IMR-90 (cell line): ENCODE results near the gene HERC4. TPM values are rescaled to one million over a fixed set of nuclear protein-coding genes. Genes with fewer than 3 reads are reported as not detected.

ENCODE experiments used
- ATAC-seq: fragments of 200-7000 bp; cut with Tn5 transposase; 2 replicates; pipeline ENCODE4 v1.9.1; 2020; ENCODE audit warnings: low read depth, mild to moderate bottlenecking, moderate library complexity
- BruUV-seq: library from RNA; stranded (reverse); fragments of 400-500 nt; replicated peaks from 2 replicates; lab custom pipeline; 2021; lab: Mats Ljungman, UMichigan
- CTCF ChIA-PET: fragments of 300-600 bp; formaldehyde crosslinking; extraction: SDS; loops from one replicate; lab custom pipeline; 2021; ENCODE audit warnings: antibody characterized with exemption; lab: Yijun Ruan, JAX
- POLR2A ChIA-PET: fragments of 300-600 bp; sonication (Branson Sonifier 250); formaldehyde crosslinking; loops from one replicate; lab custom pipeline; 2022; ENCODE audit warnings: antibody characterized with exemption; ENCODE audit not compliant: unreplicated experiment; lab: Charles Lee
- DNase-seq: peaks from one replicate; pipeline ENCODE4 v3.0.0; 2013
- H2AFZ ChIP-seq: replicated peaks from 2 replicates; pipeline ENCODE3; 2013; ENCODE audit warnings: low read length, mild to moderate bottlenecking; ENCODE audit not compliant: poor library complexity
- H2AK5ac ChIP-seq: 2 replicates; pipeline ENCODE4 v1.6.1; 2013; ENCODE audit warnings: low read depth, low read length, inconsistent platforms
- H2AK9ac ChIP-seq: replicated peaks from 2 replicates; pipeline ENCODE3; 2013; ENCODE audit warnings: mild to moderate bottlenecking, low read depth, low read length, moderate library complexity; ENCODE audit not compliant: poor library complexity
- H2BK120ac ChIP-seq: 2 replicates; pipeline ENCODE4 v1.6.1; 2013; ENCODE audit warnings: low read depth, low read length, inconsistent platforms
- H2BK15ac ChIP-seq: 3 replicates; pipeline ENCODE4 v1.6.1; 2013; ENCODE audit warnings: low read depth, low read length, inconsistent platforms
- H2BK20ac ChIP-seq: 2 replicates; pipeline ENCODE4 v1.6.1; 2013; ENCODE audit warnings: low read depth, mild to moderate bottlenecking, inconsistent platforms, low read length, moderate library complexity
- H2BK5ac ChIP-seq: 2 replicates; pipeline ENCODE4 v1.6.1; 2013; ENCODE audit warnings: mild to moderate bottlenecking, low read depth, low read length, inconsistent platforms; ENCODE audit not compliant: poor library complexity, severe bottlenecking
- H3K14ac ChIP-seq: replicated peaks from 2 replicates; pipeline ENCODE4 v1.6.1; 2013; ENCODE audit warnings: low read depth, low read length, inconsistent platforms
- H3K18ac ChIP-seq: 2 replicates; pipeline ENCODE4 v1.6.1; 2013; ENCODE audit warnings: low read depth, low read length, control low read depth
- H3K23ac ChIP-seq: 2 replicates; pipeline ENCODE4 v1.6.1; 2013; ENCODE audit warnings: low read depth, low read length, inconsistent platforms
- H3K27ac ChIP-seq: 2 replicates; pipeline ENCODE4 v1.5.1; 2013; ENCODE audit warnings: mild to moderate bottlenecking, control low read depth, low read length; ENCODE audit not compliant: insufficient read depth
- H3K27me3 ChIP-seq: 2 replicates; pipeline ENCODE4 v1.6.1; 2013; ENCODE audit warnings: low read length; ENCODE audit not compliant: control insufficient read depth, insufficient read depth
- H3K36me3 ChIP-seq: 2 replicates; pipeline ENCODE4 v1.6.1; 2013; ENCODE audit warnings: low read length, mixed read lengths; ENCODE audit not compliant: control insufficient read depth, insufficient read depth
- H3K4ac ChIP-seq: 2 replicates; pipeline ENCODE4 v1.6.1; 2013; ENCODE audit warnings: low read depth, low read length, inconsistent platforms
- H3K4me1 ChIP-seq: 2 replicates; pipeline ENCODE4 v1.6.1; 2013; ENCODE audit warnings: low read length, mixed read lengths; ENCODE audit not compliant: control insufficient read depth, insufficient read depth
- H3K4me2 ChIP-seq: 2 replicates; pipeline ENCODE4 v1.6.1; 2013; ENCODE audit warnings: low read depth, mild to moderate bottlenecking, control low read depth, low read length, moderate library complexity
- H3K4me3 ChIP-seq: 2 replicates; pipeline ENCODE4 v1.5.1; 2013; ENCODE audit warnings: low read depth, mild to moderate bottlenecking, control low read depth, low read length, moderate library complexity; ENCODE audit not compliant: insufficient read depth
- H3K56ac ChIP-seq: 2 replicates; pipeline ENCODE4 v1.6.1; 2013; ENCODE audit warnings: low read length, inconsistent platforms; ENCODE audit not compliant: insufficient read depth; ENCODE audit errors: extremely low read depth
- H3K79me1 ChIP-seq, 2 experiments: 2 replicates each; pipeline ENCODE4 v1.6.1; 2013; ENCODE audit warnings: low read length in 2 of 2, inconsistent platforms in 1 of 2, low read depth in 1 of 2
- H3K9ac ChIP-seq: 2 replicates; pipeline ENCODE4 v1.6.1; 2013; ENCODE audit warnings: low read depth, low read length, control low read depth
- H3K9me1 ChIP-seq: 2 replicates; pipeline ENCODE4 v1.6.1; 2013; ENCODE audit warnings: low read length, inconsistent platforms; ENCODE audit not compliant: insufficient read depth
- H3K9me3 ChIP-seq: 2 replicates; pipeline ENCODE4 v1.6.1; 2013; ENCODE audit warnings: low read length; ENCODE audit not compliant: control insufficient read depth, insufficient read depth
- H4K20me1 ChIP-seq: 2 replicates; pipeline ENCODE4 v1.6.1; 2013; ENCODE audit warnings: low read length, inconsistent platforms; ENCODE audit not compliant: insufficient read depth
- H4K5ac ChIP-seq: 2 replicates; pipeline ENCODE4 v1.6.1; 2013; ENCODE audit warnings: mild to moderate bottlenecking, low read depth, low read length, control low read depth
- H4K8ac ChIP-seq, 2 experiments: 2 replicates each; pipeline ENCODE4 v1.6.1; 2013; ENCODE audit warnings: low read depth in 2 of 2, low read length in 2 of 2, control low read depth in 1 of 2, inconsistent platforms in 1 of 2
- H4K91ac ChIP-seq: 2 replicates; pipeline ENCODE4 v1.6.1; 2013; ENCODE audit warnings: low read depth, low read length, inconsistent platforms; ENCODE audit not compliant: insufficient read depth
- CHD1 ChIP-seq: IDR thresholded peaks from 2 replicates; pipeline ENCODE4 v1.6.1; 2012; ENCODE audit warnings: low read depth, low read length, improper control_type of control experiment
- WGBS, 2 experiments: methylation state at CpG; one replicate each; pipeline versions ENCODE4 v1.1.5 to v1.1.7; 2013; ENCODE audit warnings: missing lambda C conversion rate in 2 of 2; ENCODE audit not compliant: insufficient read length in 1 of 2; ENCODE audit errors: extremely low coverage in 2 of 2; 5-methylcytosine and 5-hydroxymethylcytosine counted together
- dilution Hi-C: fragments of 300-500 bp; cut with HindIII; formaldehyde crosslinking; loops from one replicate; pipeline ENCODE4 v1.14.3; 2018; ENCODE audit warnings: low sequenced_read_pairs; ENCODE audit not compliant: unreplicated experiment
- in situ Hi-C: fragments of 300-500 bp; cut with MboI; formaldehyde crosslinking; loops from 3 replicates; pipeline ENCODE4 v1.14.3; 2019; ENCODE audit warnings: low sequenced_read_pairs, inconsistent platforms, mixed read lengths
- intact Hi-C: fragments of 100-400 bp; cut with micrococcal nuclease; formaldehyde crosslinking; loops from 2 replicates; pipeline ENCODE4 v1.10.0; 2022
- polyA plus RNA-seq, 3 experiments: library from polyadenylated mRNA; depleted of rRNA; stranded (reverse); fragments of >200 nt; gene quantifications; 2 replicates each; pipeline ENCODE4 v1.2.3, GENCODE V29; 2012; ENCODE audit warnings: low replicate concordance in 1 of 3
- total RNA-seq: library from RNA; depleted of rRNA; stranded (reverse); fragments of >200 nt; gene quantifications from 2 replicates; pipeline ENCODE4 v1.2.3, GENCODE V29; 2012
- TF ChIP-seq, protein P1 (sequence below): fragments of 150-350 bp; IDR thresholded peaks from 2 replicates; pipeline ENCODE4 v1.6.1; 2017; ENCODE audit warnings: mild to moderate bottlenecking, antibody characterized with exemption, low read length, low read depth

Gene HERC4
- total and polyA plus RNA-seq, 2 of the 4 experiments (the other 2 are of a cell fraction) = 66.6 to 92.8 TPM

DNA sequence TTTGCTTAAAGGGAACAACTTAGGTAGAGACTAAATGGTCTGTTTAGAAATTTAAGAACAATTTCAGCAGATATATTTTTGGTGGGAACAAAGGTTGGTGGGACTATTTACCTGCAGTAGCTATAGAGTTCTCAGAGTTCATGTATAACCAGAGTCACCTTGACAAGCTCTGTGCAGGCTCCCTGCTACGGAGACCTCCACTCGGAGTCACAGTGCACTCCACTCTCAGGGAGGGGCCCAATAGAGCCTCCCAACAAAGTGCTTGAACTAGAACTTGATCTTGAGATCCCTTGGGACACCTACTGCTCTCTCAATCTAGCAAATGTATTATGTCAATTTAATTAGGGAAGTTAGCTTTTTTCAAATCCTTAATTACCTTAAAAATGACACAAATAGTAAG, 36.5 kb upstream of the HERC4 start:
- Histone ChIP-seq H3K9me3 (no peaks in the 10 kb centered on the region), H3K4me1 (peaks cover 6% of the 10 kb centered on the region), H3K18ac (peak overlapping the region; percentile 31; the same call in 1 of the 2 replicates), H2BK20ac (peak overlapping the region; percentile 43; the same call in 1 of the 2 replicates), H3K27me3 (no peaks in the 10 kb centered on the region), H3K56ac (no peak overlapping the region), H3K4ac (0 out of 2 replicates have a peak overlapping the region, but pooled peaks have one; percentile 6), H2BK15ac (peak overlapping the region; percentile 96), H3K36me3 (no peaks in the 10 kb centered on the region), H2AFZ (no peak overlapping the region), H2BK120ac (peak overlapping the region; percentile 12; the same call in 1 of the 2 replicates), H4K5ac (peak overlapping the region; percentile 62; the same call in 1 of the 2 replicates), H4K8ac (peak overlapping the region in 1 of 2 experiments; percentile 16; a peak in 1 of 4 replicates), H2BK5ac (peak overlapping the region; percentile 95), H3K79me1 (peaks cover 4 to 18% of the 10 kb centered on the region in 2 experiments; a peak in 3 of 4 replicates), H4K20me1 (no peaks in the 10 kb centered on the region), H4K91ac (peak overlapping the region; percentile 70; the same call in 1 of the 2 replicates), H3K9me1 (peaks cover 3% of the 10 kb centered on the region; the same call in 1 of the 2 replicates), H3K4me3 (no peak overlapping the region), H3K9ac (no peak overlapping the region), H3K4me2 (no peak overlapping the region), H2AK9ac (no peak overlapping the region), H2AK5ac (peak overlapping the region; percentile 42; the same call in 1 of the 2 replicates), H3K14ac (peak overlapping the region; percentile 20; the same call in 1 of the 2 replicates), H3K27ac (no peak overlapping the region), H3K23ac (no peak overlapping the region)
- intact Hi-C loops (no loop called here), in situ Hi-C loops (no loop called here), dilution Hi-C loops (no loop called here)
- no TSS peak for BruUV-seq
- TF ChIP-seq, protein P1, sequence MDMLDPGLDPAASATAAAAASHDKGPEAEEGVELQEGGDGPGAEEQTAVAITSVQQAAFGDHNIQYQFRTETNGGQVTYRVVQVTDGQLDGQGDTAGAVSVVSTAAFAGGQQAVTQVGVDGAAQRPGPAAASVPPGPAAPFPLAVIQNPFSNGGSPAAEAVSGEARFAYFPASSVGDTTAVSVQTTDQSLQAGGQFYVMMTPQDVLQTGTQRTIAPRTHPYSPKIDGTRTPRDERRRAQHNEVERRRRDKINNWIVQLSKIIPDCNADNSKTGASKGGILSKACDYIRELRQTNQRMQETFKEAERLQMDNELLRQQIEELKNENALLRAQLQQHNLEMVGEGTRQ = no peak
- no peak for TF ChIP-seq CHD1
- ChIA-PET POLR2A (no interaction called here), CTCF (interaction anchor here (0.6 kb wide), 2 partner anchors 15 to 116 kb away, joined by 3 read pairs; no protein-coding TSS in a partner anchor)
- DNase-seq (no peak), ATAC-seq (no peak)
- 100% methylated on average over 1 of the region's 2 CpGs; no CpG with 5 or more reads in 1 of the 2 experiments for WGBS, 2 experiments
